Parathyroid adenoma (tissue), 2 donors: ENCODE results near the gene ADARB2.

Experiments
- H2AFZ ChIP-seq: fragments of 300-600 bp; sonication (generic); one replicate; pipeline ENCODE4 v1.7.0; 2017; ENCODE audit warnings: antibody characterized with exemption, mild to moderate bottlenecking
- H3K27ac ChIP-seq: fragments of 300-600 bp; sonication (generic); one replicate; pipeline ENCODE4 v1.7.0; 2017
- H3K27me3 ChIP-seq: fragments of 300-600 bp; sonication (generic); one replicate; pipeline ENCODE4 v1.7.0; 2017; ENCODE audit warnings: low read length; ENCODE audit not compliant: control insufficient read depth, insufficient read depth
- H3K36me3 ChIP-seq: fragments of 300-600 bp; sonication (generic); one replicate; pipeline ENCODE4 v1.7.0; 2017; ENCODE audit warnings: low read length; ENCODE audit not compliant: control insufficient read depth, insufficient read depth
- H3K4me1 ChIP-seq: fragments of 300-600 bp; sonication (generic); one replicate; pipeline ENCODE4 v1.7.0; 2017; ENCODE audit warnings: control low read depth
- H3K4me2 ChIP-seq: fragments of 300-600 bp; sonication (generic); one replicate; pipeline ENCODE4 v1.7.0; 2017; ENCODE audit warnings: low read length
- H3K4me3 ChIP-seq: fragments of 300-600 bp; sonication (generic); one replicate; pipeline ENCODE4 v1.7.0; 2017; ENCODE audit warnings: low read depth, low read length
- H3K79me2 ChIP-seq: fragments of 300-600 bp; sonication (generic); one replicate; pipeline ENCODE4 v1.7.0; 2017; ENCODE audit warnings: control low read depth
- H3K9ac ChIP-seq: fragments of 300-600 bp; sonication (generic); one replicate; pipeline ENCODE4 v1.7.0; 2017; ENCODE audit warnings: mild to moderate bottlenecking
- H3K9me3 ChIP-seq: fragments of 300-600 bp; sonication (generic); one replicate; pipeline ENCODE4 v1.7.0; 2017; ENCODE audit warnings: low read length; ENCODE audit not compliant: control insufficient read depth
- CTCF ChIP-seq: fragments of 300-600 bp; sonication (generic); IDR thresholded peaks from one replicate; pipeline ENCODE4 v1.7.0; 2017; ENCODE audit warnings: antibody characterized with exemption, mild to moderate bottlenecking
- donor health status: primary hyperparathyroidism.

The ADARB2 gene

DNA sequence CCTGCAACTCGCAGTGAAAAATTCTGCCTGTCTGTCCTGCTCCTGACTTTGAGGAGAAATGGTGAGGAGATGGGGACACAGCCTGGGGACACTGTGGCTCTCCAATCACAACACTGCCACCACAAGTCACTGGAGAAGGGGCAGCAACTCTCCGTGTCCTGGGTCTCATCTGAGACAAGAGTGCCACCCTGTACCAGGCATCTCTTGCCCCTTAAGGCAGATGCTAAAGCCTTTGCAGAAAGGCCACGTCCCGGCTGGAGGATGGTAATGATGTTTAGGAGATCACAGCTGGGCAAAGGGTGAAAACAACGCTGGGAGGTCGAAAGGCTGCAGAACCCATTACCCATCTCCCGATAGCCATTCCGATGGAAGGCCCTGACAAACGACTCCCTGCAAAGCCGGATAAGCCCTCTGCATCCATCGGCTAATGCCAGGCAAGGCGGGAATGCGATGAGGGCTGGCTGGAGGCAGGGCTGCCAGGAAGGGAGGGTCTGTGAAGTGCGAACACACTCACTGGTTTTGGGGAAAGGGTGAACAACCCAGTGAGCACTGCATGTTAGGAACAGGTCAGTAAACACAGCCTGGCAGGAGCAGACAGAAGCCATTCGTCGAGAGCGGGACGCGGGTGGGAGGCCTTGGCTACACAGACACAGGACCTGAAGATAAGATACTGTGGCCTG, 190.8 kb downstream of the ADARB2 start:
- Histone ChIP-seq H3K27me3 (no peaks in the 10 kb centered on the region), H3K4me3 (no peak overlapping the region), H3K4me1 (peaks cover 4% of the 10 kb centered on the region), H3K9me3 (no peaks in the 10 kb centered on the region), H3K36me3 (no peaks in the 10 kb centered on the region), H3K4me2 (no peak overlapping the region), H2AFZ (no peak overlapping the region), H3K27ac (no peak overlapping the region), H3K9ac (no peak overlapping the region), H3K79me2 (peaks cover 5% of the 10 kb centered on the region)
- no peak for TF ChIP-seq CTCF

GRCh38 chr10:1545524-1545923, 191.8 kb downstream of the ADARB2 start:
- H3K36me3 ChIP-seq: no peaks in the 10 kb centered on the region
- H3K27ac ChIP-seq: no peak overlapping the region
- no peak overlapping the region for H3K4me3 ChIP-seq
- no peak overlapping the region for H2AFZ ChIP-seq
- no peaks in the 10 kb centered on the region for H3K4me1 ChIP-seq
- no peak overlapping the region for H3K4me2 ChIP-seq
- H3K9me3 ChIP-seq: no peaks in the 10 kb centered on the region
- H3K27me3 ChIP-seq: no peaks in the 10 kb centered on the region
- no peak for TF ChIP-seq CTCF
- no peak overlapping the region for H3K9ac ChIP-seq
- H3K79me2 ChIP-seq: peaks cover 5% of the 10 kb centered on the region

DNA sequence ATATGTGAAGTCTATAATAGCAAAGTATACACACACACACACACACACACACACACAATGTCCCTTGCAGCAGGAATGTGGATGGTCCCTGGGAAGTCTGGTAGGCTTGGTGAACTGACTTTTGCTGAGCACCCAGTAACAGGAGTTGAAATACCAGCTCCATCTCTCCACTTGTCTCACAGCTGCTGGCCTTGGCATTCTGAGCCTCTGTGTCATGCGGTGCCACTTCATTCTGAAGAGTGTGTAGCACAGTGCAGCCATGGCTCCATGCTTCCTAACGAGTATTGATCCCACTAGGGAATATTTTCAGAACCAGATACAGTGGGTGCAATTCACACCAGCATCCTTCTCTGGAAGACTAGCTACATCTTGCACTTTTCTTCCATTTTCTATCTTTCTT, 192.4 kb downstream of the ADARB2 start:
- Histone ChIP-seq H3K36me3 (no peaks in the 10 kb centered on the region), H3K79me2 (peaks cover 2% of the 10 kb centered on the region), H3K27me3 (no peaks in the 10 kb centered on the region), H3K9me3 (no peaks in the 10 kb centered on the region), H3K4me1 (no peaks in the 10 kb centered on the region), H3K4me2 (no peak overlapping the region), H3K27ac (no peak overlapping the region), H2AFZ (no peak overlapping the region), H3K4me3 (no peak overlapping the region), H3K9ac (no peak overlapping the region)
- no peak for TF ChIP-seq CTCF

DNA sequence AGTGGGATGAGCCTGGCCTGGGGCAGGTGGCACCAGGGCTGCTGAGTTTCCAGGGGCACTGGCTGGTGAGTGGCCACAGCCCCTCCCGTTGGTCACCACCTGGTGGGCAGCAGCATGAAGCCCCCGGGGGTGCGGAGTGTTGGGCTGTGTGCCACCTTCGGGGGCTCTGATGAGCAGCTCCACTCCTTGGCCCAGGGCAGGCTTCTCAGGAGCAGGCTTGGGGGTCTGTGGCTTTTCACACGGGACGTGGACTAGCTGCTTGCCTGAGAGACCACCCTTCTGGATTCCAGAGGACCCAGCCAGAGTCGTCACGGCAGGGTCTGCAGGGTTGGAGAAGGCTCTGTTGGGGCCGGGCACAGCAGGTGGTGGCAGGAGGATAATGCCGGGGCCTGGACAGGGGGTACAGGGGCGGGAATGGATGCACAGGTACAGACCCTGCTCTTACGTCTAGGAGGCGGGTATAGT, 193.1 kb downstream of the ADARB2 start:
- H3K27me3 ChIP-seq: no peaks in the 10 kb centered on the region

More for the DNA sequence above, 193.1 kb downstream of the ADARB2 start:
- Histone ChIP-seq H3K4me1 (no peaks in the 10 kb centered on the region), H3K4me3 (no peak overlapping the region), H3K9me3 (no peaks in the 10 kb centered on the region), H3K9ac (no peak overlapping the region), H3K27ac (no peak overlapping the region), H2AFZ (no peak overlapping the region), H3K4me2 (no peak overlapping the region), H3K79me2 (peaks cover 2% of the 10 kb centered on the region), H3K36me3 (no peaks in the 10 kb centered on the region)
- TF ChIP-seq CTCF: no peak
